ENCODE data around the gene SCN11A.
A peak's percentile ranks its signal among the peaks of the same experiment; 100 is the strongest.

The SCN11A gene

DNA sequence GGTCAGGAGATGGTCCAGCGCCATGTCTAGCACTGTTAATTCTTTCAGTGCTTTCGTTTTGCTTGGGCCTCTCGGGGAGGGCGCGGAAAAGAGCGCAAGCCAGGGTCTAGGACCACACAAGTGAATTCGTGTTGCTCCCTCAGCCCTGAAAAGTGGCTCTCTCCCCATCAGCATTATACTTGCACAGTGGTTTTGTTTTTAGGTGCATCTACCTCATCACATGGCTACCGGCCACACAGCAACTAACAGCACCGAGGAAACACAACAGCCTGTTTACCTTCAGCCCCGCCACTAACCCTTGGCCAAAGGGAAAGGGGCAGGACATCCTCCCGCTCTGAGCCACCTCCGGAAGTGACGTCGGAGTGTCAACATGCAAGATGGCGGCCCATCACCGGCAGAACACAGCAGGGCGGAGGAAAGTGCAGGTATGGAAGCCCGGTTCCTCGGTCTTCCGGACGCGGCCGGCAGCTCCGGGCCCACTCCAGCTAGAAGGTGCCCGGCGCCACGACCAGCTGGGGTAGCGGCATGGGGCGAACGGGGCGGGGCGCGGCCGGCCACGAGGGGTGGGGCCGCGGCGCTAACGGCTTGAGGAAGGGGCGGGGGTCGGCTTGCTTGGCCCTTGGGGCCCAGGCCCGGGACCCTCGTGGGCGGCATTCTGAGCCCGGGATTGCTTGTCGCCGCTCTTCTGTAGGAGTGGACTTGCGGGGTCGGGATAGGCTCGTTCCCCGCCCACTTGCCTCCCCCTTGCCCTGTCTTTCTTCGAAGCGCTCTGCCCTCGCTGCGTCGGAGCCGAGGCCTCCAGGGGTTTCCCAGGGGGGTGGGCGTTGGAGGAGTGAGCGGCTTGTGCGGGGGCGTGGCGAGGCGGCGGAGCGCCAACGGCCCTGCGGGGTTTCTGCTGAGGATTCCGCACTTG lies at the start of gene SCN11A, which contains the start of gene WDR48:
Gene SCN11A (minus strand): TSS at position 296 of the 913 bp plus-strand sequence. CDS start 101,582 bp downstream, outside the sequence.
Gene WDR48 (plus strand): TSS at position 368 of the 913 bp plus-strand sequence. CDS start 10 bp downstream, at position 378.
- DNase-seq (ENCODE audit: low read depth): peak; percentile 90

DNA sequence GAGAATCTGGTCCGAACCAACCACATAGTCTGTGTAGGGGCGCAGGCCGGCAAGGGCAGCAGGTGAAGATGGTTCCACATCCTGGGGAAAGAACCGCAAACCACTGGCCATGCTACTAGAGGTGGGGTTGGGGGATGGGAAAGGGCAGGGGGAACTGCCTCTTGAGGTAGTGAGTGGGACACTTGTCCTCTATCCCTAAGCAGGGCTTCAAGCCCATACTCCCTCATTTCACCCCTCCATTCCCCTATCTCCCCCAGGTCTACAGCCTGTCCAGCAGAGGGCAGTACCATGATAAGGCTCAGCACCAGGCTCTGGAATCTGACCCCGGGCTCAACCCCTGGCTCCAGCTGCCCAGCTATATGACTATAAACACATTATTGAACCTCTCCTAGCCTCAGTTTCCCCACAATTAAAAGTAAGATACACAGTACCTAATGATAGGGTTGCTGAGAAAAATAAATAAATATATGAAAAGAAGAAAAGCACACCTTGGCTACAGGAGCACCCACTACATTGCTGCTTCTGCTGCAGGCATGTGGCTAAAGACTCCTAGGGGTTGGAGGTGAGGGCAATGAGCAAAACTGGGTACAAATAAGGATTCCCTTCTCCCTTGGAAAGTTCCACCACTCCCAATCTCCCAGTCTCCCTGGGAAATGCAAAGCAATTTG lies 49.4 kb upstream of the SCN11A start:
- no peak for DNase-seq (ENCODE audit: low read depth)

DNA sequence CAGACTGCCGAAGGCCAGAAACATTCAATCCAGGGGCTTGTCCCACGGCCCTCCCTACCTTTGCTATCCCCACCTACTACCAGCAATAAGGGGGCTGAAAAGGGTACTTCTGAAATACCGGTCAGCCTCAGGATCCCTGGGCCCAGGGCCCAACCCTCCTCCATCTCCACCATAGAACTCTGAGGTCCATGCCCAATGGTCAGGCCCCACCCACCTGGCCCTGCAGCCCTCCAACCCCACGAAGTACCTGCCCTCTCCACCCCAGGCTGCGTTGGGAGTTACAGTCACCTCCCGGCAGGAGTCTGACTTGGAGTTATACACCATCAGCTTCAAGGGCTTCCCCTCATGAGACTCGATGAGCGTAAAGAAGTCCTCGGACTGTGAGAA lies 48.7 kb upstream of the SCN11A start:
- no peak for DNase-seq (ENCODE audit: low read depth)

- DNase-seq (ENCODE audit: low read depth): no peak
Observed at GRCh38 chr3:39099738-39100499, 48.2 kb upstream of the SCN11A start.

- no peak for DNase-seq (ENCODE audit: low read depth)
Observed at GRCh38 chr3:39099242-39099641, 47.5 kb upstream of the SCN11A start.

GRCh38 chr3:39098473-39099000 lies 46.8 kb upstream of the SCN11A start:
- no peak for DNase-seq (ENCODE audit: low read depth)

- DNase-seq (ENCODE audit: low read depth): no peak
Observed at GRCh38 chr3:39097716-39098472, 46.1 kb upstream of the SCN11A start.

GRCh38 chr3:39096775-39097174 lies 45.0 kb upstream of the SCN11A start:
- no peak for DNase-seq (ENCODE audit: low read depth)

GRCh38 chr3:39095778-39096177 lies 44.0 kb upstream of the SCN11A start:
- DNase-seq (ENCODE audit: low read depth): no peak

DNA sequence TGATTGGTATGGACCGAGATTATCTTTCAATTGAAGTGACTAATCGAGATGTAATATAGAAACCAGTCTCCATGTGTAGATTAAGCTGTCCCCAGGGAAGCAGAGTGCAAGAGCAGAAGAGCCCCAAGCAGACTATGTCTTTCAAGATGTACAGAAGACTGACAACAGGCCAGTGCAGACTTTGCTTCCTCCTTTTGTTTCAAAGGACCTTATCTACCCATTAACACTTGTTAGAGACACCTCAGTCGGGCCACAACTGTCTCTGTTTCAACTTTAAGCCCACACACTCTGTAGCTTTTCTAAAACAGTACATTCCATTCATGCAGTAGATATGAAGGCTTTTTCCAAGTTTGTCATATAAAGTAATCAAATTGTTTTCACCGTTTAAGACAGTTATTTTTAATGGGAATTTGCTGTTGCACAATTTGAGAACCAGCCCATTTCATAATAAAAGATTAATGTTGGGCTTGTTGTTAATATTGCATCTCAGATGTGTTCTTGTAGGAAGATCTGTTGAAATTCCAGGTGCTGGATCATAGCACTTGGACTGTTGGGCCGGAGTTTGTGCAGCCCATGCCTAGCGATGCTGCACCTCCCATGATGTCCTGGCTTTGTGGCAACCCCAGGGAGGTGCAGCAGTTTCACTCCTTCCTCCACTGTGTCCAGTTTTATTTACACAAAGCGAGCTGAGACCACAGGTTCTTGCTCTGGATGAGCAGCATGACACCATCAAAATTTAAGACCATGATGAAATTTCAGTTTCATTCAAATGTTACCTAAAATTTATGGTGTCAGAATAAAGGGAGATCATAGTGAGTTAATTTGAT lies 43.3 kb upstream of the SCN11A start:
- no peak for DNase-seq (ENCODE audit: low read depth)

DNA sequence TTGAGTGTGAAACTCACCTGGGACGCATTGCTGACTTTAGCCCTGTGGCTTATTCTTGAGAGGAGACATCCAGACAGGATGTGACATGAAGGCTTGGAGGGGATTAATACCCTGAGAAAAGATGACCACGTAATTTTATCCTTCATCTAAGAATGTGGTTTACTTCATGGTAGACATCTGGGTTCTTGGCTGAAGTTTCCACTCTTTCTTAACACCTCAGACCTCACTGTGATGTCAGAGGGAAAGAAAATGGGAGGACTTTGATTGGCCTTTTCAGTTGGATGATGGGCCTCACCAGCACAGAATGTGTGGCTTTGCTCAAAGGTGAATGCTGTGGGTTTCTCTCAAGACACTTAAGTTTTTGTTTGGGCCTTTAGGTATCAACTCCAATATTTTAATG lies 39.2 kb upstream of the SCN11A start:
- no peak for DNase-seq (ENCODE audit: low read depth)

DNA sequence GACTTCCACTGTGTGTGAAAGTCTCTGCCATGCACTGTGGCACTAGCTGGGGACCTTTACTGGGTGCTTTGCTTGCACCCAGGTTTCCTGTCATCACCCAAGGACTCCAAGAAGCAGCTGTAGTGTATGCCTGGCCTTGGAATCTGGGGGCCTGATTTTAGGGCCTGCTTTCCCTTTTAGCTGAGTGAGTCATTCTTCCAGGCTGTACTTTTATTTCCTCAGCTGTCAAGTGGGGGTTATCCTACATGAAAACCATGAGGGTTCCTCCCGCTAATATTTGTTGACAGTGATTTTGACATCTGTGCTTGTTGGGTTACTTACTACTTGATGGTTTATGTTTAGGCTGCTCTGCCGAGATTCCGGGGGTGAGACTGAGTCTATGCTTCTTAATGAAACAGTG lies 37.1 kb upstream of the SCN11A start:
- DNase-seq (ENCODE audit: low read depth): no peak

- no peak for DNase-seq (ENCODE audit: low read depth)
Observed at GRCh38 chr3:39088456-39088855, 36.7 kb upstream of the SCN11A start.

- no peak for DNase-seq (ENCODE audit: low read depth)
Observed at GRCh38 chr3:39086144-39086543, 34.4 kb upstream of the SCN11A start.

DNA sequence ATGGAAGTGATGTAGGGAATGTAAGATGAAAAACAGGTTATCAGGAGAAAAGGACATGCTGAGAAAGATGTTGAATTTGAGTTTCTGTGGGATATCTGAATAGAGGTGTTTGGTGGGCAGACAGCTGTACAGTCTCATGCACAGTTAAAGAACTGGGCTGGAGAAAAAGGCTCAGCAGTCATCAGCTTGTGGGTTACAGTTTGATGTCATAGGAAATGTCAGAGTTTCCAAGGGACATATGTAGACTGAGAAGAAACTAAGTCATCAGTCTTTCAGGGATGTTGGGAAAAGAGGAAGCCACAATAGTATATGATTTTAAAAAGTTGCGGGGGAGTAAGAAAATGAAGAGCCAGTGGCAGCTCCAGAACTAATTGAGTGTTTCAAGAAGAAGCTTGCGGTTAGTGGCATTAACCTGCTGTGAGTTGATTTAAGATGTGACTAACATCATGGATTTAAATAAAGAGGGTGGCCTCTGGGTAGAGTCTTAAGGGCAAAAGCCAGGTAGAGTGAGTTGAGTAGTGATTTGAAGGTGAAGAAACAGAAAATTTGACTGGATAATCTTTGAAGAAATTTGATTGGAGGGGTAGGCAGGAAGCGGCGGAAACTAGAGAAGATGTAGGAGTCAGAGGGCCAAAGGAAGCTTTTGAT lies 31.0 kb upstream of the SCN11A start:
- no peak for DNase-seq (ENCODE audit: low read depth)

DNA sequence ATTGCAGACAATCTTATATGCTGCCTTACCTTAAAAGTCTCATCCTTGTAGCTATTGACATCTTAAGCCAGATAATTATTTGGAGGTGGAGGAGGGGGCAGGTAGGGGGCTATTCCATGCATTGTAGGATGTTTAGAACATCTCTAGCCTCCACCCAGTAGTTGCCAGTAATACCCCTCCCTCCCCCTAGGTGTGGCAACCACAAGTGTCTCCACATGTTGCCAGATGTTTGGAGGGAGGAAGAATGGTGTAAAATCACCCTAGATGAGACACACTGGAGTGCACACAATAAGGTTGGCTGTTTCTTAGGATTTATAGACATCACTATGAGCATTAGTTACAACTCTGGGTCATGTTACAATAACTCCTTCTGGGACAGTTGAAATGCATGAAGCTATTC lies 28.3 kb upstream of the SCN11A start:
- no peak for DNase-seq (ENCODE audit: low read depth)

- DNase-seq (ENCODE audit: low read depth): no peak
Observed at GRCh38 chr3:39079530-39079929, 27.8 kb upstream of the SCN11A start.

DNA sequence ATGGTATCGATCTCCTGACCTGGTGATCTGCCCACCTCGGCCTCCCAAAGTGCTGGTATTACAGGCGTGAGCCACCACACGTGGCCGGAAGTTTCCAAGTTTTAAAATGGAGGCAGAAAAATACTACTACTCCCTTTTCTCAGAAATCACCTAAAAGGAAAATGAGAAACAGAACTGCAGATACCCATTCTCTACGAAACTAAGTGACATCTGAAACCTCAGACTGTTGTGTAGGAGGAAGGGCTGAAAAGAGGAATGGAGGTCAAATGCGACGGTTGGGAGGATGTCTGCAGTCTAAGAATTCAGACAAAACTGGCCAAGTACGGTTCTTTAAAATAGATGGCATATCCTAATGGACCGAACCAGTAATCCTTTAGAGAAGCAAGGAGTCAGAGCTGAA lies 24.2 kb upstream of the SCN11A start:
- no peak for DNase-seq (ENCODE audit: low read depth)

DNA sequence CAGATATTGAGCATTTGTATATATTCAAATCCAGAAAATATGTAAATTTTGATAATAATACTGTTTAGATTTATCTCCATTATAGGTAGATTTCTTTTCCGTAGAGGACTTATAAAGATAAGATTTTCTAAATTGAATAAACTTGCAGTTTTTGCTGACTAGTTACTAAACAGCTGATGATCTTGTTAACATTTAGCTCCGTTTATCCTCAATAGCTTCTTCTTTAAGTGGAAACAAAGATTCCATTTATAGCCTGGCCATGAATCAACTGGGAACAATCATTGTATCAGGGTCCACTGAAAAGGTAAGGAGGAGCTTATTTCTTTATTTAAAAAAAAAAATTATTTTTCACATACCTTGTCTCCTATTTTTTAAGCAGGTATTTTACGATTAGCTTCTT lies 16.8 kb upstream of the SCN11A start:
- DNase-seq (ENCODE audit: low read depth): no peak

GRCh38 chr3:39067286-39067685 lies 15.5 kb upstream of the SCN11A start:
- DNase-seq (ENCODE audit: low read depth): no peak

Measured in stimulated activated CD8-positive, alpha-beta memory T cell treated with anti-CD3 and anti-CD28 coated beads, Interleukin-15, amount 100 ng/mL, for 1 hour (primary cell).